Activated CD8-positive, alpha-beta memory T cell treated with anti-CD3 and anti-CD28 coated beads for 48 hours (primary cell): Measurements from ENCODE around the gene USP54.
A peak's percentile ranks its signal among the peaks of the same experiment; 100 is the strongest.
"Not testable (repeated sequence)": the region's sequence is repeated elsewhere in the genome, so short reads cannot be mapped to it uniquely, and the experiment has no call there.

Source experiments
- DNase-seq, 3 experiments: peaks; one replicate each; pipeline ENCODE4 v3.0.0-alpha.2; 2020; ENCODE audit warnings: low read depth in 2 of 3, low spot score in 2 of 3

The USP54 gene

GRCh38 chr10:73590881-73591799, at the start of gene USP54:
USP54 (minus strand) TSS chr10:73591342; CDS start chr10:73575658, 15,684 bp downstream.
- no peak for DNase-seq

GRCh38 chr10:73639286-73639685, 48.1 kb upstream of the USP54 start:
- no peak for DNase-seq

GRCh38 chr10:73635781-73636180, 44.6 kb upstream of the USP54 start:
- DNase-seq, result no peak

- no peak for DNase-seq
Measured at GRCh38 chr10:73634421-73634820, 43.3 kb upstream of the USP54 start.

GRCh38 chr10:73629165-73629564, 38.0 kb upstream of the USP54 start:
- no peak for DNase-seq

- DNase-seq, result no peak
Measured at GRCh38 chr10:73628405-73628804, 37.3 kb upstream of the USP54 start.

GRCh38 chr10:73627300-73627699, 36.2 kb upstream of the USP54 start:
- DNase-seq, result no peak

GRCh38 chr10:73625884-73626752, 35.0 kb upstream of the USP54 start:
- DNase-seq, result peak; percentile 71 to 80 (median 77)

GRCh38 chr10:73625004-73625883, 34.1 kb upstream of the USP54 start:
- peak in 1 of 3 experiments; percentile 27 for DNase-seq

- DNase-seq, result no peak
Measured at GRCh38 chr10:73623056-73623455, 31.9 kb upstream of the USP54 start.

- DNase-seq, result not testable (repeated sequence)
Measured at GRCh38 chr10:73620974-73621373, 29.8 kb upstream of the USP54 start.

GRCh38 chr10:73617143-73617542, 26.0 kb upstream of the USP54 start:
- DNase-seq, result not testable (repeated sequence)

- no peak for DNase-seq
Measured at GRCh38 chr10:73614720-73615119, 23.6 kb upstream of the USP54 start.

- DNase-seq, result no peak
Measured at GRCh38 chr10:73609116-73609515, 18.0 kb upstream of the USP54 start.

GRCh38 chr10:73601486-73601921, 10.4 kb upstream of the USP54 start:
- DNase-seq, result no peak

- DNase-seq, result no peak
Measured at GRCh38 chr10:73597346-73597745, 6.2 kb upstream of the USP54 start.

GRCh38 chr10:73593812-73594211, 2.7 kb upstream of the USP54 start:
- DNase-seq, result no peak

GRCh38 chr10:73593110-73593509, 2.0 kb upstream of the USP54 start:
- no peak for DNase-seq

GRCh38 chr10:73591935-73592699, 975 bp upstream of the USP54 start:
- DNase-seq, result no peak

GRCh38 chr10:73589563-73590126, 1.5 kb downstream of the USP54 start:
- DNase-seq, result no peak
